Stimulated activated CD4-positive, alpha-beta T cell treated with anti-CD3 and anti-CD28 coated beads, Interleukin-1b, Interleukin-23, amount 100 ng/mL, for 1 hour (primary cell): ENCODE data around the gene TUFM.
"Not testable (repeated sequence)": the region's sequence is repeated elsewhere in the genome, so short reads cannot be mapped to it uniquely, and the experiment has no call there.

Source experiments
- DNase-seq, 2 donors: peaks; one replicate each; pipeline ENCODE4 v3.0.0-alpha.2; 2020; ENCODE audit warnings: low read depth in 2 of 2

TUFM gene

DNA sequence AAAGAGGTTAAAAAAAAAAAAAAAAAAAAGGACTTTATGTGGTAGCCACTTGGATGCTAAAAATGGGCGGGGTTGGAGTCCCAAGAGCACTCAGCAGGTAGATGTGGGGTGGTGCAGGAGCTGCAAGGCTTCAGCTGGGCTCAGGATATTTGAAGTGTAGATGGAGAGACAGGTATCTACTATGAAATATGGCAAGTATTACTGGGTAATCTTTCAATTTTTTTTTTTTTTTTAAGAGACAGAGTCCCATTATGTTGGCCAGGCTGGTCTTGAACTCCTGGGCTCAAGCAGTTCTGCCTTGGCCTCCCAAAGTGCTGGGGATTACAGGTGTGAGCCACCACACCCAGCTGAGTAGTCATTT, 7.6 kb downstream of the TUFM start:
- no peak for DNase-seq

DNA sequence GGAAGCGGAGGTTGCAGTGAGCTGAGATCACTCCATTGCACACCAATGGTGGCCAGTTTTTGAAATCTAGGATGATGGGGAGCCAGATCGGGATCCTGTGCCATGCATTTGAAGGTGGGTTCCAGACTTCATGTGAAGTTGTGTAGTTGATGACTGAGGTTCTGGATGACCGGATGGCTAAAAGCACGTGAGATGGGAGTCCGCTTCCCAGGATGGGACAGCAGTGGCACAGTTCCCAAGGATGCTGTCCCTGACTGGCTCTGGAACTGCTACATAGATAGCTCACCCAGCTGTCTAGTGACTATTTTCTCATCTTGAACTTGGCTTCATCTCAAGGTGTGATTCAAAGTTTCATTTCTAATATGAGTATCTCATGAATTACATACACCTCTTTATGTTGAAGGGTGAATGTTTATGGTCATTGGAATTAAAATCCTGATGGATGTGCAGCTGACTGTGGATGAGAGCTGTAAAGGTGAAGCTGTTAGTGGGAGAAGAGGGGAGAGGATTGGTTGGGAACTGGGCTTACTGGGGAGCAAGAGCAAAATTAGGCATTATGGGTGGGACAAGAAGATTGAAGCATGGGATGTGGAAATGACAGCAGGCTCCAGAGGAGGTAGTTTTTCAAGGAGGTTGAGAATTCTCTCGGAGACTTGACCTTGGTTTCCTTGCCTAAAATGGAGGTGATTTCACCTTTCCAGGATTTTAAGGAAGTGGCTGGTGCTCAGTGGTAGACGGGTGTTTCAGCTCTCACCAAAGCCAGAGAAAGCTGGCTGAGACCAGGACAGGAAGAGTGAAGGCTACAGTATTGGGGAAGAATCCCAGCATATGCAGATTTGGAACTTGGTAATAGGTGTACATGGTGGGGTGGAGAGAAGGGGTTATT, 8.2 kb downstream of the TUFM start:
- DNase-seq = no peak

DNA sequence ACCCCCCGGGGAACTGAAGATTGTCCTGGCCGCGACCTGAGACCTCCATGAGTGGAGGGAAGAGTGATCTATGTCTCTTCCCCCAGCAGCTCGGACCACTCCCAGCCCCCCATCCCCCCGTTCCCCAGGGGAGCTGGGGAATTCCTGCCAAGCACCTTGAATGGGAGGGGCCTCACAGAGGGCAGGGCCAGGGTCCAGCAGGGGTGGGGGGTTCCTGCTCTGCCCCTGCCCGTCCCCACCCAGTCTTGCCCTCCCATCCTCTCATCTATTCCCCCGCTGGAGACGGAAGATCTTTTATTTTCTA, 9.4 kb downstream of the TUFM start:
- DNase-seq = no peak

DNA sequence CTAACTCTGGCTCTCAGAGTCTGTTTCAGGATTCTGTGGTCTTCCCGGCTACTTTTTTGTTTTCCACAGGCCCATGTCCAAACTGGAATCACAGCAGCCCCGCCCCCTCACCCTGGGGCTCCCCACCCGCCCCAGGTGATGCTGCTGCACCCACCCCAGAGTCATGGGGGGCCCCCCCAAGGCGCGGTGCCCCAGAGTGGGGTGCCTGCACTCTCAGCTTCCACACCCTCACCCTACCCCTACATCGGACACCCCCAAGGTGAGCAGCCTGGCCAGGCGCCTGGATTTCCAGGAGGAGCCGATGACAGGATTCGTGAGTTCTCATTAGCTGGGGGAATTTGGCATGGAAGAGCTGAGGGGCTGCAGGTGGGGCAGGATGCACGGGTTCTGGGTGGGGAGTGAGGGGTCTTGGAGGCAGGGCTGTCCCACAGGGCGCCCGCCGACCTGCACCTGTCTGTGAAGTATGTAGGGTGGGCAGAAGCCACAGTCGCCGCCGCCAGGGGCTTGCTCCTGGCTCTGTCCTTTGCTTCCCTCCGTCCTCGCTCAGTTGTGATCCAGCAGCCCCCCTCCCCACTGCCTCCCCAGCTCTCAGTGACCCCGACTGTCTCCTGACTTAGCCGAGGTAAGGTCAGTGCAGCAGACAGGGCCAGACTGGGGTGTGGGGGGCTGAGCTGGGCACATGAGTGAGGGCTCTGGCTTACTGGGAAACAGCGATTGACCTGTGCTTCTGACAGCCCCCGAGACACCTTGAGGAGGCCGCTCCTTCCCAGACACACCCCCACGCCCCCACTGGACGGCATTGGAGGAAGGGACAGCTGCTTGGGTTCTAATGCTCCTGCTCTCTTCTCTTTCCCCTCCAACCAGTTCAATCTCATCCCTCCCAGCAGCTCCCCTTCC, 10.0 kb downstream of the TUFM start:
- no peak for DNase-seq

DNA sequence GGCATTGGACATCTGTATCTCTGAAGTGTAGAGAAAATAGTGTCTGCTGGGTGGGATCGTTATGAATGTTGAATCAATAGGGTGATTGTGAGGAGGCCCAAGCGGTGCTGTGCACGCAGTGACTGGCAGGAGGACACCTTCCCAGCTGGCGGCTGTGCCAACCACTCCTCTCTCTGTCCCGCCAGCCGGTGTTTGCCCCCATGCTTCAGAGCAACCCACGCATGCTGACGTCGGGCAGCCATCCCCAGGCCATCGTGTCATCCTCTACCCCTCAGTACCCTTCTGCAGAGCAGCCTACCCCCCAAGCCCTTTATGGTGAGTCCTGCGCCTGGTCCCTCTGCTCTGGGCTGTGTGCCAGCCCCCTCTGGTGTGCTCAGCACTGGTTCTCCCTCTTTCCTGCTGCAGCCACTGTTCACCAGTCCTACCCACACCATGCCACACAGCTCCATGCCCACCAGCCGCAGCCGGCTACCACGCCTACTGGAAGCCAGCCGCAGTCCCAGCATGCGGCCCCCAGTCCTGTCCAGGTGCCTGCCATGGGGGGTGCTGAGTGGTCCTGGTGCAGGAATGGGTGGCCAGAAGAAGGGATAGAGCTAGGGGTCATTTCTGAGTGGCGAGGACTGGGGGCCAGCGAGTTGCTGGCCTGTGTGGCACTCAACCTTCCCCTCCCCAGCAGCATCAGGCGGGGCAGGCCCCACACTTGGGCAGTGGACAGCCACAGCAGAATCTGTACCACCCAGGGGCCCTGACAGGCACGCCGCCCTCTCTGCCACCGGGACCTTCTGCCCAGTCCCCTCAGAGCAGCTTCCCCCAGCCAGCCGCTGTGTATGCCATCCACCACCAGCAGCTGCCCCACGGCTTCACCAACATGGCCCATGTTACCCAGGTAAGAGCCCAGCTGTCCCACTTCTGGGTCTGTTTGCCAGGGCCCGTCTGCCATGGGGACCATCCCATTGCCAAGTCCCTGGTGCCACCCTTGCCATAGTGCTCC, 11.0 kb downstream of the TUFM start:
- DNase-seq = no peak

DNA sequence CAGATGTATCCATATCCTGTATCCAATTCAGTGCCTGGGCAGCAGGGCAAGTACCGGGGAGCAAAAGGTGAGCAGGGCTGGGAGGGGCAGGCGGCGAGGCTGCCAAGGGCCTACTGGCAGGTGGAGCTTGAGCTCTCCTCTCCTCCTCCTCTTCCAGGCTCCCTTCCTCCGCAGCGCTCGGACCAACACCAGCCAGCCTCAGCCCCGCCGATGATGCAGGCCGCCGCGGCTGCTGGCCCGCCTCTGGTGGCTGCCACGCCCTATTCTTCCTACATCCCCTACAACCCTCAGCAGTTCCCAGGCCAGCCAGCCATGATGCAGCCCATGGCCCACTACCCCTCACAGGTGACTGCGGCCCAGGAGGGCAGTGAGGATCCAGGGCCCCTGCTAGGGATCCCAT, 11.8 kb downstream of the TUFM start:
- DNase-seq = no peak

DNA sequence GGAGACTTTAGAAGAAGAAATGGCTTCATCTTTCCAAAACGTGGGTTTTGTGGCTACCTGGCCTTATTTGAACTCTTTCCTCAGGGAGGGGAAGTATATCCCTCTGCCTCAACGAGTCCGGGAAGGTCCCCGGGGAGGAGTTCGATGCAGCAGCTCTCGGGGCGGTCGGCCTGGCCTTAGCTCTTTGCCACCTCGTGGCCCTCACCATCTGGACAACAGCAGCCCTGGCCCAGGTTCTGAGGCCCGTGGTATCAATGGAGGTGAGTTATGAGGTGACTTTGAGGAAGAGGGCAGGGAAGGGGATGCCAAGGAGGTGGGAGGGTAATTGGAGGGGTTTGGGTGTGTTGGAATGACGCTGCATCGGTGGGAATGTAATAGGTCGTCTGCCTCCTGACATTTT, 15.6 kb downstream of the TUFM start:
- DNase-seq = no peak

DNA sequence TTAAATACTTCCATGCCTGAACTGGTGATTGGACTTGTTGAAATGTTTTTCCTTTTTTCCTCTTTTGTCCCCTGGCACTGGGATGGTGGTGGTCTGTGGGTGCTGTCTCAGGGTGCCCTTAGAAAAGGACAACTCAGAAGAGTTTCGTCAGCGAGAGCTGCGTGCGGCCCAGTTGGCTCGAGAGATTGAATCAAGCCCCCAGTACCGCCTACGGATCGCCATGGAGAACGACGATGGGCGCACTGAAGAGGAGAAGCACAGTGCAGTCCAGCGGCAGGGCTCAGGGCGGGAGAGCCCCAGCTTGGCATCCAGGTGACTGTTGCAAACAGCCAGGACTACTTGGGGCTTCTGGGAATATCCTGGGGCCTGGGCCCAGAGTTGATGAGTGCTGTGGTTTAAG, 16.4 kb downstream of the TUFM start:
- no peak for DNase-seq

DNA sequence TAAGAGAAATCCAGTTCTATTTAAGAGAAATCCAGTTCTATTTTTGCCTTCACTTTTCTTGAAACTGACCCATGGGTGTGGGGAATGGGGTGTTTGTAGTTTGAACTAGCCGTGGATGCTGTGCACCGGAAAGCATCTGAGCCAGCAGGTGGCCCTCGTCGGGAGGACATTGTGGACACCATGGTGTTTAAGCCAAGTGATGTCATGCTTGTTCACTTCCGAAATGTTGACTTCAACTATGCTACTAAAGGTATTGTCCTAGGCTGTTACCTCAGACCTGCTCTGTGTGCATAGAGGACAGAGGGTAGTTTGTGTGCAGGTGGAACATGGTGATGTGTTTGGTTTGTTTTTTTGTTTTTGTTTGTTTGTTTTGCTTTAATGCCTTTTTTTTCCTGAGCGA, 20.0 kb downstream of the TUFM start:
- no peak for DNase-seq

DNA sequence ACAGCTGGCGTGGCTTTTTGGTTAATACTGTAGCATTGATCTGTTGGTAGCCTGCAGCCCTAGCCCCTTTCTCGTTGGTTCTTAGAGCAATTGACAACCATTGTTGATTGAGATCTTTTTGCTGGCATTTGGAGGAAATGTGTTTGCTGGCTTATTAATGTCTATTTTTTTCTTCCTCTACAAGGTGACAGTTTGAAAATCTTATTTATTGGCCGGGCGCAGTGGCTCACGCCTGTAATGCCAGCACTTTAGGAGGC, 21.5 kb downstream of the TUFM start:
- no peak for DNase-seq

DNA sequence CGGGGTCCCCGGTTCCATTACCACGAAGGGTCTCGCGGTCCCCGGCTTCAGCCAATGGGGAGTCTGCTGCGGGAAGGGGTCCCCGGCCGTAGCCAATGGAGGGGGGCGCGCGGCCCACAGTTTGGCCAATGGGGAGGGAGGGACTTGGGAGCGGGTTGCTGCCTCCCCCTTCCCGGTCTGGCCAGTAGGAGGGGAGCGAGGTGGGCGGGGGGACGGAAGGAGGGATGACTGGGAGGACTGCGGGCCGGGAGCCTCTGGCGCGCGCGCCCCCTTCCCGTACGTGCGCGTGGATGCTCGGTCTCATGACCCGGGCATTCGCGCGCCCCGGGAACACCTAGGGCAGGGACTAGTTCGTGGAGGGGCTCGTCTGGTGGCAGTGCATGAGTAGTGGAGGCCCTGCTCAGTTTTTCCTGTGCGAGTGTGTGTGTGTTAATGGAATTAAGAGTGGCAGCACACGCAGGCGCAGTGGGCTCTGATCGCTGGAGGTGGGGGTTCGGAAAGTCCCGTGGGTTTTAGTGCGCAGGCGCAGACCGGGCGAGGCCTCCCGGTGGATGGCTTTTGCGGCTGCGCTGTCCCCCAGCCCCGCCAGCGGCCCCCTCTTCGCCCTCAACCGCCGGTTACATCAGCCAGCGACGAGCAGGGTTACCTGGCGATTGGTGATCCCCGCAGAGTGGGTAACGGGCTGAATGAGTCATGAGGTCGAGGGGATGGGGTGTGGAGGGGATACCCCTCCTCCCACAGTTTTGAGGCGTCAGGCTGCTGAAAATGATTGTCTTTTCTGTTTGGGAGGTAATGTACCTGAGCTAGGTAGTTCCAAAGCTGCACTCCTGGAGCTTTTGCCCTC, 22.1 kb downstream of the TUFM start:
- DNase-seq = peak; percentile 89 to 92

DNA sequence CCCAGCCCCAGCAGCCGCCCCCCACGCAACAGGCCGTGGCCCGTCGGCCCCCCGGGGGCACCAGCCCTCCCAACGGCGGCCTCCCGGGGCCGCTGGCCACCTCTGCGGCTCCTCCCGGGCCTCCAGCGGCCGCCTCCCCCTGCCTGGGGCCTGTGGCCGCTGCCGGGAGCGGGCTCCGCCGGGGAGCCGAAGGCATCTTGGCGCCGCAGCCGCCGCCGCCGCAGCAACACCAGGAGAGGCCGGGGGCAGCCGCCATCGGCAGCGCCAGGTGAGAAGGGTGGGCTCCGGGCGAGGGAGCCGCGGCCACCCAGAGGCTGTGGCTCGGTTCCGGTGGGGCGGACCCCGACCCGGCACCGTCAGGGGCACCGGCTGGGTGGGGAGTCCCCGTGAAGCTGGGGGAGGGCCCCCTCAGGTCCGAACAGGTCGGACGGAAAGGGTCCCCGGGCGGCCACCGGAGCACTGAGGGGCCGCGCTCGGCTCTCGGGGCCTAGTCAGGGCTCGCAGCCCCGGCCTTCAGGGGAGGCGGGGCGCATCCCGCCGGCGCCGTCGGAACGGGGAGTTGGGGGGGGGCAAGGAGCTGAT, 22.8 kb downstream of the TUFM start:
- DNase-seq = no peak

DNA sequence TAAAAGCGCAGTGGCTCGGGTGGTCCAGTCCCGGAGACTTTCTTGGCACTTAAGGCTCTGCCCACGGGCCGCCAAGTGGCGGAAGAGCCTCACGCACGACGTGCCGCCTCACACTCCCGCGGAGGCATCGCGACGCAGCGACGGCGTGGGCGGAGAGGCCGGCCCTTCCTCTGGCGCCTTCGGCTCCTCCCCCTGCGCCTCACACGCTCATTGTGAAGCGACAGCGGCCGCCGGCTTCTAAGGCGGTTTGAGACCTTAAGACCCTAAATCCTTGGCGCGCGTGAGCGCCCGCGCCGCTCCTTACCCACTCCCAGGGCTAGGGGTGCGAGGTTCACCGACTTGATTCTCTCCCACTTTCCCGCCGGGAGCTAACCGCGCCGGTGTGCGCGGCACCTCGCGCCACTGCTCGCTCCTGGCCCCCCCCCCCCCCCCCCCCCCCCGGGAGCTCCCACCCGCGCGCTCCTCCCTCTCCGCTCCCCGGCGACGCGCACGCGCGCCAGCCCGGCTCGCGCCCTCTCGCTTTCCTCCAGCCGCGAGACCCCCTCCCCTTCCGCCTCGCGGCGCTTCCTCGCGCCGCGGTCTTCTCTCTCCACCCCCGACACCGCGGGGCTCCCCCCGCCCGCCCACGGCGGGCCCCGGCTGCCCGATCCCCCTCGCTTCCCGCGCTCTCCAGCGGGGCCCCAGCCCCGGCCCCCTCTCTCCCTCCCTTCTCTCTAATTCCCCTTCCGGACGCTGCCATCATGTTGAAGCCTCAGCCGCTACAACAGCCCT, 23.4 kb downstream of the TUFM start, which contains the start of gene ATXN2L:
TSS of gene ATXN2L (plus strand) at position 480 of the 771 bp plus-strand sequence. CDS start at position 741, 261 bp downstream.
- peak; percentile 86 to 88 for DNase-seq

DNA sequence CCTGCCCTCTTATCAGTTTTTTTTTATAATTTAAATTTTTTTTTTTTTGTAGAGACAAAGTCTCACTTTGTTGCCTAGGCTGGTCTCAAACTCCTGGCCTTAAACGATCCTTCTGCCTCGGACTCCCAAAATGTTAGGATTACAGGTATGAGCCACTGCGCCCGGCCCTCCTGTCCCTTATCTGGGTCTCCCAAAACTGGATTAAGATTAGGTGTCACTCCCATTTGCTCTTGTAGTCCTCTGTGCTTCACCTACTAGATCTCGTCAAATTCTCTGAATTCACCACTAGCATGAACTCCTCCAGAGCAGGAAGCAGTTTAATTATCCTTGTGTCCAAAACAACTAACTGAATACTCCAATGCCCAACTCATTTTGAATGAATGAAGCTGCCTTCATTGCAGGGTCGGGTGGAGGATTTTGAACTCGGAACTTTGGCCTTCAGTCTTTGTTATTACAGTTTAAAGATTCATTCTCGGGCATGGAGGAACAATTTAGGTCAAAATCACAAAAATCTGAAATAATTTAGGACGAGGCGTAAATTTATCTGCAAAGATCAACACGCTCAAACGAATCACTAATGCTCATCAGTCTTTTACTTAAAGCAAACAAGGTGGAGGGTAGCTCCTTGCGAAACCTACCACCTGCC, 24.2 kb downstream of the TUFM start:
- DNase-seq = no peak

DNA sequence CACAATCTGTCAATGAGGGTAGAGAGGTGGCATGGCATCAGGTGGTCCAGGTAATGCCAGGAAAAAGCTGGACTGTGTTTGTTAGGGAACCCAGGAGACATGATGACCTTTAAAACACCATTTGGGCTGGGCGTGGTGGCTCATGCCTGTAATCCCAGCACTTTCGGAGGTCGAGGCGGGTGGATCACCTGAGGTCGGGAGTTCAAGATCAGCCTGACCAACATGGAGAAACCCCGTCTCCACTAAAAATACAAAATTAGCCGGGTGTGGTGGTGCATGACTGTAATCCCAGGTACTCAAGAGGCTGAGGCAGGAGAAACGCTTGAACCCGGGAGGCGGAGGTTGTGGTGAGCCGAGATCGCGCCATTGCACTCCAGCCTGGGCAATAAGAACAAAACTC, 25.6 kb downstream of the TUFM start:
- not testable (repeated sequence) for DNase-seq

DNA sequence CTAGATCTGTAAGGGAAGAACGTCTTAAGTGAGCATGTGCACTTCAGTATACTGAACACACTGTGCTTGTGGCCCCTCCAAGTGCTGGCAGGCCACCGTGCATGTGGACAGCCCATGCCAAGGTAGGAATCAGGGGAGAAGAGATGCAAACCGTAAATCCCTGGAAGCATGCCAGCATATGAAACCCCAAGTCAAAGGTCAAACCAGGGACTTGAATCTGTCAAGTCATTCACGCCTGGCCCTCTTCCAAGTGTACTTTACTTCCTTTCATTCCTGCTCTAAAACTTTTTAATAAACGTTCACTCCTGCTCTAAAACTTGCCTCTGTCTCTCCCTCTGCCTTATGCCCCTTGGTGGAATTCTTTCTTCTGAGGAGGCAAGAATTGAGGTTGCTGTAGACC, 26.1 kb downstream of the TUFM start:
- DNase-seq = no peak

DNA sequence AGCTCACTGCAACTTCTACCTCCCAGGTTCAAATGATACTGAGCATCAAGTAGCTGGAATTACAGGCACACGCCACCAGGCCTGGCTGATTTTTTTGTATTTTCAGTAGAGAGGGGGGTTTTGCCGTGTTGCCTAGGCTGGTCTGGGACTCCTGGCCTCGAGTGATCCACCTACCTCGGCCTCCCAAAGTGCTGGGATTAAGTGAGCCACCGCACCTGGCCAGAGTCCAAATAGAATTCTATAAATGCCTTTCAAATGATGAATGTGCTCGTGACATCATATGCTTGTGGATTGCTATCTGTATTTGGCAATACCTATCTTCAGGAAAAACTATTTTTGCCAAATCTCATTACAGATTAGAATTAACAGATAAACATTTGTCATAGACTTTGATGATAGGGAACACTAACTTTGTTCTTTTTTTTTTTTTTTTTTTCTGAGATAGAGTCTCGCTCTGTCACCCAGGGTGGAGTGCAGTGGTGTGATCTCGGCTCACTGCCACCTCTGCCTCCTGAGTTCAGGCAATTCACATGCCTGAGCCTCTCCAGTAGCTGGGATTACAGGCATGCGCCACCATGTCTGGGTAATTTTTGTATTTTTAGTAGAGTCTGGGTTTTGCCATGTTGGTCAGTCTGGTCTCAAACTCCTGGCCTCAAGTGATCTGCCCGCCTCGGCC, 38.6 kb downstream of the TUFM start:
- DNase-seq = not testable (repeated sequence)

DNA sequence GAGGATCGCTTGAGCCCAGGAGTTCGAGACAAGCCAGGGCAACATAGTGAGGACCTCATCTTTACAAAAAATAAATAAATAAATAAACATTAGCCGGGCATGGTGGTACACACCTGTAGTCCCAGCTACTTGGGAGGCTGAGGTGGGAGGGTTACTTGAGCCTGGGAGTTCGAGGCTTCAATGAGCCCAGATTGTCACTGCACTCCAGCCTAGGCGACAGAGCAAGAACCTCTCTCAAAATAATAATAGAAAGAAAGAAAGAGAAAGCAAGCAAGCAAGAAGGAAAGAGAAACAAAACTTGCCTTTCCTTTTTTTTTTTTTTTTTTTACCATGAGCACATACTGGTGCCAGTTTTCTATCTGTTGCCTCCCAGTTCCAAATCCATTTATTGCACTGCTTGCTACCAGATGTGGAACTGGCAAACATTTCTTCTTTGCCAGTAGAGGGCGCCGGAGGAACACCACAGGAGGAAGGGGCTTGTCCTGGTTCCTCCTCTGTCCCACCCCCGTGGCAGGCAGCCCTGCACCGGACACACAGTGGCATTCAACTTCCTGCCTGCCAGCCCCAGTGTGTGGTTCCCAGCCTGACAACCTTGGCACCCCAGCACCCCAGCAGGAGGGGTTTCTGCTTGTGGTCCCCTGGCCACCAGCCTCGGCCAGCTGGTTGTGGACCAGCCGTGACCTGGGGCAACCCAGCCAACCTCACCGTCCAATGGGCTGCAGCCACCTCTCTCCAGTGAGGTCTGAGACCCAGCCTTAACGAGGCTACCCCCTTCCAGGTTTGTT, 43.7 kb downstream of the TUFM start:
- DNase-seq = peak in 1 of 2 donors; percentile 55
